Measurements from ENCODE around the gene SIM2. TPM values are rescaled to one million over a fixed set of nuclear protein-coding genes. Genes with fewer than 3 reads are reported as not detected.
A peak's percentile ranks its signal among the peaks of the same experiment; 100 is the strongest.

SIM2 gene
- total RNA-seq, 4 donors from 2014 or later: 1.00 to 9.3 (median 4.1) TPM

DNA sequence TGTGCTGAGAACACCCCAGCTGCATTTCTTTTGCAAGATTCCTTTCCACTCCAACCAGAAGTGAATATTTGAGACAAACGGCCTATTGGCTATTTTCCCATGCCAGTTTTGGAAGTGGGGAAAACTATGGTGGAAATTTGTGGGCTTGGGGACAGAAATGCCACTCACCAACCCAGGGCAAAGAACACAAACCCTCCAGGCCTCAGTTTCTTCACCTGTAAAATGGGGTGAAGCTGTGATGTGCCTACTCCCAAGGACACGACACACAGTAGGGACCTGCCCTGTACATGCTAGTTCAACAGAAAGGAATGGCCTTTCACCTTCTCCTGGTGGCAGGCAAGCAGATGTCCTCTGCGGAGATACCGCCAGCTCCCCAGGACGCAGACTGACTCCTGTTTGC, 46.5 kb downstream of the SIM2 start:
- H3K27me3 ChIP-seq: no peaks in the 10 kb centered on the region
- H3K36me3 ChIP-seq: no peaks in the 10 kb centered on the region
- intact Hi-C loops (cut with DNase I; ENCODE audit: low total_unique reads) (loop anchor here (5.0 kb wide), 2 partner anchors 107 to 182 kb away; no protein-coding TSS in a partner anchor), in situ Hi-C loops (cut with MboI; ENCODE audit: low sequenced_read_pairs in 4 of 4) (no loop called here)
- no peaks in the 10 kb centered on the region for H3K9me3 ChIP-seq
- H3K4me1 ChIP-seq: peaks cover 5 to 9% of the 10 kb centered on the region in 2 donors
- H3K27ac ChIP-seq: no peak overlapping the region
- TF ChIP-seq, protein P1, sequence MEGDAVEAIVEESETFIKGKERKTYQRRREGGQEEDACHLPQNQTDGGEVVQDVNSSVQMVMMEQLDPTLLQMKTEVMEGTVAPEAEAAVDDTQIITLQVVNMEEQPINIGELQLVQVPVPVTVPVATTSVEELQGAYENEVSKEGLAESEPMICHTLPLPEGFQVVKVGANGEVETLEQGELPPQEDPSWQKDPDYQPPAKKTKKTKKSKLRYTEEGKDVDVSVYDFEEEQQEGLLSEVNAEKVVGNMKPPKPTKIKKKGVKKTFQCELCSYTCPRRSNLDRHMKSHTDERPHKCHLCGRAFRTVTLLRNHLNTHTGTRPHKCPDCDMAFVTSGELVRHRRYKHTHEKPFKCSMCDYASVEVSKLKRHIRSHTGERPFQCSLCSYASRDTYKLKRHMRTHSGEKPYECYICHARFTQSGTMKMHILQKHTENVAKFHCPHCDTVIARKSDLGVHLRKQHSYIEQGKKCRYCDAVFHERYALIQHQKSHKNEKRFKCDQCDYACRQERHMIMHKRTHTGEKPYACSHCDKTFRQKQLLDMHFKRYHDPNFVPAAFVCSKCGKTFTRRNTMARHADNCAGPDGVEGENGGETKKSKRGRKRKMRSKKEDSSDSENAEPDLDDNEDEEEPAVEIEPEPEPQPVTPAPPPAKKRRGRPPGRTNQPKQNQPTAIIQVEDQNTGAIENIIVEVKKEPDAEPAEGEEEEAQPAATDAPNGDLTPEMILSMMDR (IDR thresholded peaks at IDR 0.05 in 4 of 5, conservative IDR thresholded peaks at IDR 0.05 in 1 of 5): no peak
- no peak for TF ChIP-seq POLR2A (IDR thresholded peaks at IDR 0.05)
- H3K4me3 ChIP-seq: no peak overlapping the region
- DNase-seq: no peak
- ATAC-seq: no peak

DNA sequence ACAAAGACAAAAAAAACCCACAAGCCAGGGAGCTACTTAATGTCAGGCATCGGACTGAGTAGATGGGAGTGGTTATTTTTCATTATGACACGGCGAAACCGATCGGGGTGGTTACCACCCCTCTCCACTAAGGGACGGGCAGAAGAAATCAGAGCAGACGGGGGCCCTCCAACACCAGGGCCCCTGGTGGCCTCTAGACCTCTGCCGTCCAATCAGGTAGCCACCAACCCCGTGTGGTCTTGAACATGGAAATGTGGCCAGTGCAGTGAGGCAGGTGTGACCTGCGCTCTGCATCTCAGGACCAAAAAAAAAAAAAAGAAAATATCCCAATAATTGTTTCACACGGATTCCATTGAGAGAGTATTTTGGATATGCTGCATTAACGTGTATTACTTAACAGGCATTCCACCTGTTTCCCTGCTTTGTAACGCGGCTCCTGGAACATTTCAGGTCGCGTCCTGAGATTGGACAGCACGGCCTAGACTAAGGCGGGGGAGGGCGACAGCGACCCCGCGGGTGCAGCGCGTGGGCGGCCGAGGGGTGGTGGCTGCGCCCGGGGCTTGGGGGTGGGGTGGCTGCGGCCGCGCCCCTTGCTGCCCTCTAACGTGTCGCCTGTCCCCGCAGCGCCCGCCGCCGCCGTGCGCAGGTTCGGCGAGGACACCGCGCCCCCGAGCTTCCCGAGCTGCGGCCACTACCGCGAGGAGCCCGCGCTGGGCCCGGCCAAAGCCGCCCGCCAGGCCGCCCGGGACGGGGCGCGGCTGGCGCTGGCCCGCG, 48.3 kb downstream of the SIM2 start:
- Histone ChIP-seq H3K27ac (no peak overlapping the region), H3K4me3 (peak overlapping the region; percentile 16 to 47 (median 28)), H3K36me3 (no peaks in the 10 kb centered on the region), H3K4me1 (peaks cover 5 to 9% of the 10 kb centered on the region in 2 donors), H3K9me3 (no peaks in the 10 kb centered on the region), H3K27me3 (no peaks in the 10 kb centered on the region)
- ATAC-seq (peak; percentile 39 to 51), DNase-seq (no peak)
- intact Hi-C loops (cut with DNase I; ENCODE audit: low total_unique reads) (loop anchor here (5.0 kb wide), 2 partner anchors 105 to 180 kb away; no protein-coding TSS in a partner anchor), in situ Hi-C loops (cut with MboI; ENCODE audit: low sequenced_read_pairs in 4 of 4) (no loop called here)
- TF ChIP-seq POLR2A (IDR thresholded peaks at IDR 0.05): no peak
- TF ChIP-seq, protein P1 (IDR thresholded peaks at IDR 0.05 in 4 of 5, conservative IDR thresholded peaks at IDR 0.05 in 1 of 5): no peak

DNA sequence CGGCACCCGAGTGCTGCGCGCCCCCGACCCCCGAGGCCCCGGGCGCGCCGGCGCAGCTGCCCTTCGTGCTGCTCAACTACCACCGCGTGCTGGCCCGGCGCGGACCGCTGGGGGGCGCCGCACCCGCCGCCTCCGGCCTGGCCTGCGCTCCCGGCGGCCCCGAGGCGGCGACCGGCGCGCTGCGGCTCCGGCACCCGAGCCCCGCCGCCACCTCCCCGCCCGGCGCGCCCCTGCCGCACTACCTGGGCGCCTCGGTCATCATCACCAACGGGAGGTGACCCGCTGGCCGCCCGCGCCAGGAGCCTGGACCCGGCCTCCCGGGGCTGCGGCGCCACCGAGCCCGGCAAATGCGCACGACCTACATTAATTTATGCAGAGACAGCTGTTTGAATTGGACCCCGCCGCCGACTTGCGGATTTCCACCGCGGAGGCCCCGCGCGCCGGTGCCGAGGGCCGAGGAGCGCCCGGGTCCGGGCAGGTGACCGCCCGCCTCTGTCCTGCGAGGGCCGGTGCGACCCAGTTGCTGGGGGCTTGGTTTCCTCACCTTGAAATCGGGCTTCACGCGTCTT, 49.0 kb downstream of the SIM2 start:
- DNase-seq (no peak), ATAC-seq (peak; percentile 66 to 72)
- intact Hi-C loops (cut with DNase I; ENCODE audit: low total_unique reads): loop anchor here (5.0 kb wide), 2 partner anchors 104 to 179 kb away; no protein-coding TSS in a partner anchor
- Histone ChIP-seq H3K36me3 (no peaks in the 10 kb centered on the region), H3K4me3 (peak overlapping the region; percentile 16 to 52 (median 38)), H3K27me3 (no peaks in the 10 kb centered on the region), H3K9me3 (no peaks in the 10 kb centered on the region), H3K27ac (no peak overlapping the region), H3K4me1 (peaks cover 5 to 9% of the 10 kb centered on the region in 2 donors)
- in situ Hi-C loops (cut with MboI; ENCODE audit: low sequenced_read_pairs in 4 of 4): no loop called here
- TF ChIP-seq POLR2A (IDR thresholded peaks at IDR 0.05): no peak
- TF ChIP-seq, protein P1 (IDR thresholded peaks at IDR 0.05 in 4 of 5, conservative IDR thresholded peaks at IDR 0.05 in 1 of 5): peak in 2 of 5 experiments; percentile 15 to 31

DNA sequence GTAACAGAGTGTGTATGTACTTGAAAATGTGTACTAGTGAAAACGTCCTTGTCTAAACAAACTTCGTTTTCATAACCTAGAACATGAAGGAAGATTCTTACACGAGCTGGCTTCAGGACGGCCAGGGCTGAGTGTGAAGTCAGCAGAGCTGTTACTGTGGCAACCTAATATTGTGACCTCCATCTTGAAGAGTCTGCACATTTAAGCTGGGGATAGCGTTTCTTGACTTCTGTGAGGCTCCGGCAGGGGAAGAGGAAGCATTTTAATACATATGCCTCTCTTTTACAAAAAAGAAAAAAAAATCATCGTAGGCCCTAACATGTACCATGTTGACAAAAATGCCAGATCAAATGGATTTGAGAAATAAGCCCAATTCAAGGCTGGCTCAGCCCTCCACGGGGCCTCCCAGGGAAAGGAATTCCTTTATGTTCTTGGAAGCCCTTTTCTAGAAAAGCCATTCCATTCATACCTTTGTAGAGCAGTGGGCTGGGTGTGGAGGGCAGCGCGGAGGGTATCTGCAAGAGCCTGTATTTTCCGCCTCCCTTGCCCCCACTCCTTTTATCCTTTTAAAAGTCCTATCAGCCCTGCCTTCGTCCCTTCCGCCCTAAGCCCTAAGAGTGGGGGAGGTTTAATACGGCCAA, 51.1 kb downstream of the SIM2 start:
- no peaks in the 10 kb centered on the region for H3K9me3 ChIP-seq
- H3K27ac ChIP-seq: no peak overlapping the region
- in situ Hi-C loops (cut with MboI; ENCODE audit: low sequenced_read_pairs in 4 of 4) (loop anchor here in 1 of 4 donors (10.0 kb wide), 1 partner anchor 175 kb away; no protein-coding TSS in a partner anchor), intact Hi-C loops (cut with DNase I; ENCODE audit: low total_unique reads) (loop anchor here (5.0 kb wide), 2 partner anchors 102 to 177 kb away; no protein-coding TSS in a partner anchor)
- no peak for TF ChIP-seq POLR2A (IDR thresholded peaks at IDR 0.05)
- TF ChIP-seq, protein P1 (IDR thresholded peaks at IDR 0.05 in 4 of 5, conservative IDR thresholded peaks at IDR 0.05 in 1 of 5): no peak
- no peaks in the 10 kb centered on the region for H3K36me3 ChIP-seq
- ATAC-seq (peak in 1 of 2 donors; percentile 40), DNase-seq (no peak)
- H3K4me3 ChIP-seq: no peak overlapping the region
- peaks cover 0 to 2% of the 10 kb centered on the region in 2 donors for H3K4me1 ChIP-seq
- H3K27me3 ChIP-seq: no peaks in the 10 kb centered on the region
